Activated T-helper 1 cell treated with anti-CD3 and anti-CD28 coated beads, Interleukin-12 subunit alpha, Interleukin-12 subunit beta, Interleukin-2, Interleukin-4 antibody, amounts not matched to agents 30 ng/mL and 10 ng/mL and 1 ng/mL, durations not matched to agents 14 hours and 24 hours and 36 hours (primary cell): Measurements from ENCODE around the gene GGT6. TPM values are rescaled to one million over a fixed set of nuclear protein-coding genes. Genes with fewer than 3 reads are reported as not detected.
"Not testable (repeated sequence)": the region's sequence is repeated elsewhere in the genome, so short reads cannot be mapped to it uniquely, and the experiment has no call there.

ENCODE experiments used
- DNase-seq: peaks from one replicate; pipeline ENCODE4 v3.0.0; 2021; ENCODE audit warnings: low spot score
- H3K27ac Mint-ChIP-seq: one replicate; pipeline ENCODE4 v1.8.0; 2021; ENCODE audit warnings: mild to moderate bottlenecking, mixed read lengths
- H3K27me3 Mint-ChIP-seq: one replicate; pipeline ENCODE4 v1.8.0; 2022; ENCODE audit warnings: mild to moderate bottlenecking, moderate library complexity, mixed read lengths; ENCODE audit not compliant: insufficient read depth
- H3K36me3 Mint-ChIP-seq: one replicate; pipeline ENCODE4 v1.8.0; 2021; ENCODE audit warnings: low read depth, mixed read lengths
- H3K4me1 Mint-ChIP-seq: one replicate; pipeline ENCODE4 v1.8.0; 2021; ENCODE audit warnings: low read depth, mixed read lengths
- H3K4me3 Mint-ChIP-seq: one replicate; pipeline ENCODE4 v1.8.0; 2021; ENCODE audit warnings: mild to moderate bottlenecking, moderate library complexity, mixed read lengths
- H3K9me3 Mint-ChIP-seq: one replicate; pipeline ENCODE4 v1.8.0; 2021; ENCODE audit warnings: mixed read lengths
- intact Hi-C: fragments of 100-400 bp; cut with micrococcal nuclease; formaldehyde crosslinking; loops from one replicate; pipeline ENCODE4 v1.15.1; 2024
- total RNA-seq: library from RNA; stranded (reverse); gene quantifications from 2 replicates; pipeline ENCODE4 v1.2.3, GENCODE V29; 2022

The GGT6 gene
- total RNA-seq, 1 donor from 2014 or later, result not detected

DNA sequence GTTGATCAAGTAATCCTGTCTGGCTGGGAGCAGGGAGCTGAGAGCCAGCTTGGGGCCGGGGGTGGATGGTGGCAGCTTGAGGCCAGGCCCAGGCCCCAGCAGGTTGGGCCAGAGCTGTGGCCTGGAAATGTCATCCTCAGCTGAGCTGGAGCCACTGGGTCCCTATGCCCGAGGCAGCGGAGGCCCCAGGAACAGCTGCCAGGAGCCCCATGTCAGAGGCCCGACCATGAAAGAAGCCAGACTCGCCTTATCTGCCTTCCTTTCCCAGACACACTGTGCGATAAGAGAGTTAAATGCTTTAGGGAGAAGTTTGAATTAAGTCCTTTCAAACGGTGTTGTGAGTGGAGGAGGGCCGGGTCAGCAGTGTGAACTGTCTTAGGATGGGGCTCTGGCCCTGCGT lies 27.4 kb upstream of the GGT6 start:
- H3K27me3 Mint-ChIP-seq, result peaks cover 44% of the 10 kb centered on the region
- no peak overlapping the region for H3K27ac Mint-ChIP-seq
- no peak overlapping the region for H3K4me3 Mint-ChIP-seq
- H3K4me1 Mint-ChIP-seq, result no peaks in the 10 kb centered on the region
- H3K9me3 Mint-ChIP-seq, result no peaks in the 10 kb centered on the region
- no peak for DNase-seq
- intact Hi-C loops, result no loop called here
- no peaks in the 10 kb centered on the region for H3K36me3 Mint-ChIP-seq

DNA sequence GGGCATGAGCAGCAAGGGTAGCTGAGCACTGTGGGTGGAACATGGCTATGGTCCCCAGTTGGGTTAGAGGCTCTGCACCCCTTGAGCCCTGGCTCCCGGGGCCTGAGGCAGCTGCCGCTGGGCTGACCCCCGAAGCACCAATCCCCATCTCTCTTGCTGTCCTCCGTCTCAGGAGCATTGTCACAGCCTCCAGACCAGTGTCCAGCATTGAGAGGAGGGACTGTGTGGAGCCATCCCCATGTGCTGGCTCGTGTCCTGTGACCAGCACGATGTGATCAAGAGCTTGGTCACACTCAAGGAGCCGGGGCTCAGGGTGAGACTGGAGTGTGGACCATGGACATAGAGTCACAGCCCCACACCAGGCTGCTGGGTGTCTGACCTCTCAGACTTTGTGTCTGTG lies 26.8 kb upstream of the GGT6 start:
- Mint-ChIP-seq H3K4me3 (no peak overlapping the region), H3K36me3 (no peaks in the 10 kb centered on the region), H3K27ac (no peak overlapping the region), H3K27me3 (peaks cover 49% of the 10 kb centered on the region), H3K4me1 (no peaks in the 10 kb centered on the region), H3K9me3 (no peaks in the 10 kb centered on the region)
- intact Hi-C loops, result no loop called here
- no peak for DNase-seq

DNA sequence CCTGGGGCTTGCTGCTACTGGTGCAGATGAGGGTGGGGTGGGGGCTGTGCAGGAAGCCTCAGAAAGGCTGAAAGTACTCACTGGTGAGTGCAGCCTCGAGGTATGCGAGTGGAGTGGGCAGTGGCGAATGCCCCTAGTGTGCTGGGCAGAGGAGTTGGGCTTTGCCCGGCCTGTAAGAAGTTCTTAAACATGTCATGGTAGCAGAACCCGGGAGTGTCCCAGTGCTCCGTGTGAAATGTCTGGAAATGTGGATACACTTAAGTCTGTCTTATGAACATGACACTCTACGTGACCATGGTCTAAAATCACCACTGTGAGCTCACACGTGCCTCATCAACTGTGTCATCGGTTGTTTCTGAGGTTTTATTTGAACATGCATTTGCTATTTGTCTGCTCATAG lies 25.7 kb upstream of the GGT6 start:
- H3K27ac Mint-ChIP-seq, result no peak overlapping the region
- H3K4me1 Mint-ChIP-seq, result no peaks in the 10 kb centered on the region
- no peaks in the 10 kb centered on the region for H3K9me3 Mint-ChIP-seq
- H3K27me3 Mint-ChIP-seq, result peaks cover 52% of the 10 kb centered on the region
- no peak overlapping the region for H3K4me3 Mint-ChIP-seq
- H3K36me3 Mint-ChIP-seq, result no peaks in the 10 kb centered on the region
- intact Hi-C loops, result no loop called here
- no peak for DNase-seq

- H3K9me3 Mint-ChIP-seq, result no peaks in the 10 kb centered on the region
- H3K4me1 Mint-ChIP-seq, result no peaks in the 10 kb centered on the region
- H3K4me3 Mint-ChIP-seq, result no peak overlapping the region
- H3K27ac Mint-ChIP-seq, result no peak overlapping the region
- H3K36me3 Mint-ChIP-seq, result no peaks in the 10 kb centered on the region
- intact Hi-C loops, result no loop called here
- H3K27me3 Mint-ChIP-seq, result peaks cover 55% of the 10 kb centered on the region
- DNase-seq, result no peak
Observed at GRCh38 chr17:4585638-4585994, 25.2 kb upstream of the GGT6 start.

GRCh38 chr17:4584917-4585637 lies 24.7 kb upstream of the GGT6 start:
- H3K27me3 Mint-ChIP-seq, result peaks cover 55% of the 10 kb centered on the region
- H3K27ac Mint-ChIP-seq, result no peak overlapping the region
- no peak for DNase-seq
- H3K9me3 Mint-ChIP-seq, result no peaks in the 10 kb centered on the region
- intact Hi-C loops, result no loop called here
- no peaks in the 10 kb centered on the region for H3K4me1 Mint-ChIP-seq
- no peaks in the 10 kb centered on the region for H3K36me3 Mint-ChIP-seq
- H3K4me3 Mint-ChIP-seq, result no peak overlapping the region

GRCh38 chr17:4584101-4584916 lies 23.9 kb upstream of the GGT6 start, which contains the start of gene SMTNL2:
SMTNL2 (plus strand) TSS chr17:4584529; CDS start chr17:4584606, 77 bp downstream.
- Mint-ChIP-seq H3K27me3 (peaks cover 55% of the 10 kb centered on the region), H3K27ac (no peak within 1 kb of the TSS), H3K4me1 (no peaks in the 10 kb centered on the region), H3K9me3 (no peaks in the 10 kb centered on the region), H3K36me3 (no peaks in the 10 kb centered on the region), H3K4me3 (no peak within 1 kb of the TSS)
- intact Hi-C loops, result no loop called here
- no peak for DNase-seq

DNA sequence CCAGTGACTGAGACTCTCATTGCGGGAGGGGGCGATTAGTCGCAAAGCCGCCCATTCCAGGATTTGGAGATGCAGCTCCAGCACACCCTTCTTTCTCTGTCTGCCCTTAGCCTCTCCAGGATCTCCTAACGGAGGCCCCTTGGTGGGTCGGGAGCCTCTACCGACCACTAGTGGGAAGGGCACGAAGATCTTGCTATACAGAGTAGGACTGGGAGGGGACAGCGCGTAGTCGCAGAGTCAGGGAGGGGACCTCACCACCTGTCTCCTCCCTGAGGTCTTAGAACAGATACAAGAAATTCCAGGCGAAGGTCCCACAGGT lies 23.4 kb upstream of the GGT6 start:
- DNase-seq, result no peak
- Mint-ChIP-seq H3K27me3 (peaks cover 55% of the 10 kb centered on the region), H3K36me3 (no peaks in the 10 kb centered on the region), H3K9me3 (no peaks in the 10 kb centered on the region), H3K4me3 (no peak overlapping the region), H3K4me1 (no peaks in the 10 kb centered on the region), H3K27ac (no peak overlapping the region)
- intact Hi-C loops, result no loop called here

DNA sequence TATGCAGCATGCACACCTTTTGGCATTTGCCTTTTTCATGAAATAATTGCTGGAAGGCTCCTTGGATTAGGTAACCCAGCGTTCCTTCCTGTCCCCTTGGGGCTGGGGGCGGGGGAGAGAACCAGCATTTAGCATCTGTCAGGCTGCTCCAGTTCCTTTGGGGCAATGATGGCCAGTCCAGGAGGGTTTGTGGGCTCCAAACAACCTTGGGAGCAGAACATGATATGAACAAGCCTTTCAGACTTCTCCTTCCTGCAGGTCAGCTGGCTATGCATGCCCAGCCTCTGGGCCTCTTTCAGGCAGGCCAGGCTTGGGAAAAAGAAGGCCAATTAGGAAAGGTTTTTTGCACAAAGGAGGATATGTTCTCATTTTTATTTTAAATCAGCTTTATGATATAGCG lies 22.8 kb upstream of the GGT6 start:
- H3K36me3 Mint-ChIP-seq, result no peaks in the 10 kb centered on the region
- peaks cover 51% of the 10 kb centered on the region for H3K27me3 Mint-ChIP-seq
- H3K9me3 Mint-ChIP-seq, result no peaks in the 10 kb centered on the region
- H3K4me3 Mint-ChIP-seq, result no peak overlapping the region
- no peak overlapping the region for H3K27ac Mint-ChIP-seq
- no peaks in the 10 kb centered on the region for H3K4me1 Mint-ChIP-seq
- no peak for DNase-seq
- intact Hi-C loops, result no loop called here

DNA sequence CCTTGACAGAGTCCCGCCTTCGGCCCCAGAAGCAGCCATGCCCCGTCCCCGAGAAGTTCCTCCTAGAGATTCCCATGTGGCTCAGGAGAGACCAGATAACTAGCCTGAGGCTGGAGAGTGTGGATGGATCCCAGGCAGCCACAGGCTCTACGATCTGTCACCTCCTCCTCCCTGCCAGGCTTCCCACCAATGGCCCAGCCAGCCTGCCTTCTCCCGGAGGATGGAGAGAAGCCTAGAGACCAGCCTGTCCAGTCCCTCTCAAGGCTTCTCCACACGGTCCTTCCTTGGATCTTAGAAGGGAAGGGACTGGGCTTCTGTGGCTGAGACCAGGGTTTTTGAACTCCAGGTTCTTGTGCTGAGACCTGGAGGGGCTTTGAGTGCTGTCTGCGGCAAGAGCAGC lies 22.3 kb upstream of the GGT6 start:
- intact Hi-C loops, result no loop called here
- H3K27me3 Mint-ChIP-seq, result peaks cover 47% of the 10 kb centered on the region
- no peaks in the 10 kb centered on the region for H3K4me1 Mint-ChIP-seq
- no peak overlapping the region for H3K4me3 Mint-ChIP-seq
- H3K9me3 Mint-ChIP-seq, result no peaks in the 10 kb centered on the region
- no peak for DNase-seq
- H3K27ac Mint-ChIP-seq, result no peak overlapping the region
- H3K36me3 Mint-ChIP-seq, result no peaks in the 10 kb centered on the region

DNA sequence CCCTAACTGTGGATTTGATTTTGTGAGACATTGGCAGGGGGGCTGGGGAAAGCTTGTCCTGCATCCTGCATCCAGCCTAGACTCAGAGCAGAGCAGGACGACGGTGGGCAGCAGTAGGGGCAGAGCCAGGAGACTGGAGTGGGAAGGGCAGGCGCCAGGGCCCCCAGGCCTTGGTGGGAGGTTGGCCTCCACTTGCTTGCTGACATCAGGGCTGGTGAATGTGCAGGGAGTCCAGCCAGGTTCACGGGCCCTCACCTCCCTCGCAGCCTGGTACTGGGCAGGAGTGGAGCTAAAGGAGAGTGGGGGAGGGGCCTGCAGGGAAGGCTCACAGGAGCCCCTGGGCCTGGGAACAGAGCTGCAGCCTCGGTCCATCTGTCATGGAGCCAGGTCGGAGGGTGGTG lies 21.7 kb upstream of the GGT6 start:
- Mint-ChIP-seq H3K4me3 (no peak overlapping the region), H3K36me3 (no peaks in the 10 kb centered on the region), H3K27me3 (peaks cover 42% of the 10 kb centered on the region)

DNA sequence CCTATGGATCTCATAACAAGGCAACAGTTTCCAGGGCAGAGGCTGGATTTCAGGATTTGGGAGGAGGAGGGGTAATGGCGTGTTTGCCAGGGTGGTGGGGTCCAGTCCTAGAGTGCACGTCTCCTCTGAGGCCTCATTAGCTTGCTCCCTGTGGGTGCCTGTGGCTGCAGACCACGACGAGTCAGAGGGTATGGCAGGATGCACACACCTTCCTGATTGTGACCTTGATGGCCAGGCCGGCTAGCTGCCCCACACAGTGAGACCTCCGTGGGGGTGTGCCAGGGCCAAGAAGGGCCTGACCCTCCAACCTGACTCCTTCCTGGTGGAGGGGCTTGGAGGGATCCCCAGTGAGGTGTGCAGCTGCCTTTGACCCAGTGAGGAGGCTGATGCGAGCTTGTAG lies 19.9 kb upstream of the GGT6 start:
- H3K9me3 Mint-ChIP-seq, result no peaks in the 10 kb centered on the region
- intact Hi-C loops, result no loop called here
- no peak for DNase-seq
- H3K4me1 Mint-ChIP-seq, result no peaks in the 10 kb centered on the region
- H3K27me3 Mint-ChIP-seq, result peaks cover 34% of the 10 kb centered on the region
- no peak overlapping the region for H3K27ac Mint-ChIP-seq
- H3K36me3 Mint-ChIP-seq, result no peaks in the 10 kb centered on the region
- no peak overlapping the region for H3K4me3 Mint-ChIP-seq

More for the DNA sequence above, 21.7 kb upstream of the GGT6 start:
- DNase-seq, result no peak
- Mint-ChIP-seq H3K4me1 (no peaks in the 10 kb centered on the region), H3K27ac (no peak overlapping the region), H3K9me3 (no peaks in the 10 kb centered on the region)
- intact Hi-C loops, result no loop called here

DNA sequence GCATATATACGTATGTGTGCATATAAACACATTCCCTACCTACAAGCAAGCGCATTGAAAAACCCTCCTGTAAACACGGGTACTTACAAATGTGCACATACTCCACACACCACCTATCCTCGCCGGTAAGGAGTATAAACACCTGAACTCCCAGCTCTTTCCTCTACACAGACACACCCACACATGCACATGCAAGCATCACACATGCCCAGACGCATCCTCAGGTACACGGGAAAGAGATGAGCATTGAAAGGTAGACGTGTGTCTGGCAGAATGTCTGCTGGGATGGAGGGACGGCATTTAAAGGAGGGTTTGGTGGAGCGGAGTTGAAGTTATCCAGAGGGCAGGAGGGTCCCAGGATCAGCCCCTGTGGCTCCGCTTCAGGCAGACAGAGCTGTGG lies 19.3 kb upstream of the GGT6 start:
- Mint-ChIP-seq H3K27ac (no peak overlapping the region), H3K9me3 (no peaks in the 10 kb centered on the region), H3K4me3 (no peak overlapping the region), H3K36me3 (no peaks in the 10 kb centered on the region), H3K27me3 (peaks cover 34% of the 10 kb centered on the region), H3K4me1 (no peaks in the 10 kb centered on the region)
- DNase-seq, result no peak
- intact Hi-C loops, result no loop called here

DNA sequence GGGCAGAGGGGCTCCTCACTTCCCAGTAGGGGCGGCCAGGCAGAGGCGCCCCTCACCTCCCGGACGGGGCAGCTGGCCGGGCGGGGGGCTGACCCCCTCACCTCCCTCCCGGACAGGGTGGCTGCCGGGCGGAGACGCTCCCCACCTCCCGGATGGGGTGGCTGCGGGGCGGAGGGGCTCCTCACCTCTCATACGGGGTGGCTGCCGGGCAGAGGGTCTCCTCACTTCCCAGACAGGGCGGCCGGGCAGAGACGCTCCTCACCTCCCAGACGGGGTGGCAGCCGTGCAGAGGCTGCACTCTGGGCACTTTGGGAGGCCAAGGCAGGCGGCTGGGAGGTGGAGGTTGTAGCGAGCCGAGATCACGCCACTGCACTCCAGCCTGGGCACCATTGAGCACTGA lies 18.0 kb upstream of the GGT6 start:
- not testable (repeated sequence) for H3K4me3 Mint-ChIP-seq

More for the DNA sequence above, 18.0 kb upstream of the GGT6 start:
- H3K9me3 Mint-ChIP-seq, H3K4me1 Mint-ChIP-seq, H3K36me3 Mint-ChIP-seq, H3K27ac Mint-ChIP-seq, intact Hi-C loops, DNase-seq: not testable (repeated sequence)
- peaks cover 34% of the 10 kb centered on the region for H3K27me3 Mint-ChIP-seq
